HEK293 (cell line): Measurements from ENCODE around the gene TCF3.

Source experiments
- CTCF ChIP-seq: fragments of 450-650 bp; formaldehyde crosslinking; IDR thresholded peaks from 2 replicates; pipeline ENCODE4 v1.5.1; 2016; ENCODE audit warnings: missing biosample characterization, missing genetic modification characterization
- GLI2 ChIP-seq: fragments of 450-650 bp; formaldehyde crosslinking; IDR thresholded peaks from 2 replicates; pipeline ENCODE4; 2017; ENCODE audit warnings: missing biosample characterization, missing genetic modification characterization, low read depth, borderline replicate concordance
- INSM2 ChIP-seq: fragments of 450-650 bp; formaldehyde crosslinking; IDR thresholded peaks from 2 replicates; pipeline ENCODE4 v1.5.1; 2016; ENCODE audit warnings: missing biosample characterization, missing genetic modification characterization
- MEIS1 ChIP-seq: sonication (generic); formaldehyde crosslinking; IDR thresholded peaks from 2 replicates; pipeline ENCODE4 v1.8.1; 2022; ENCODE audit warnings: missing genetic modification reagents, mild to moderate bottlenecking, borderline replicate concordance
- OSR2 ChIP-seq: fragments of 450-650 bp; formaldehyde crosslinking; IDR thresholded peaks from 2 replicates; pipeline ENCODE4 v1.5.1; 2016; ENCODE audit warnings: missing biosample characterization, missing genetic modification characterization
- REST ChIP-seq: fragments of 450-650 bp; formaldehyde crosslinking; IDR thresholded peaks from 2 replicates; pipeline ENCODE4 v1.5.1; 2016; ENCODE audit warnings: missing biosample characterization, missing genetic modification characterization
- ZNF132 ChIP-seq: fragments of 450-650 bp; formaldehyde crosslinking; IDR thresholded peaks from 2 replicates; pipeline ENCODE4 v1.5.1; 2017; ENCODE audit warnings: missing biosample characterization, missing genetic modification characterization, borderline replicate concordance
- ZNF157 ChIP-seq: fragments of 450-650 bp; formaldehyde crosslinking; IDR thresholded peaks from 2 replicates; pipeline ENCODE4 v1.5.1; 2016; ENCODE audit warnings: missing biosample characterization, missing genetic modification characterization
- ZNF214 ChIP-seq: fragments of 450-650 bp; formaldehyde crosslinking; IDR thresholded peaks from 2 replicates; pipeline ENCODE4 v1.5.1; 2017; ENCODE audit warnings: missing biosample characterization, mild to moderate bottlenecking, missing genetic modification characterization, borderline replicate concordance
- ZNF23 ChIP-seq: fragments of 450-650 bp; formaldehyde crosslinking; IDR thresholded peaks from 2 replicates; pipeline ENCODE4 v1.5.1; 2016; ENCODE audit warnings: missing biosample characterization, missing genetic modification characterization, borderline replicate concordance
- ZNF335 ChIP-seq: fragments of 450-650 bp; formaldehyde crosslinking; conservative IDR thresholded peaks from 2 replicates; pipeline ENCODE4 v1.5.1; 2016; ENCODE audit warnings: missing biosample characterization, missing genetic modification characterization
- ZNF555 ChIP-seq: fragments of 450-650 bp; formaldehyde crosslinking; conservative IDR thresholded peaks from 2 replicates; pipeline ENCODE4 v1.5.1; 2017; ENCODE audit warnings: missing biosample characterization, mild to moderate bottlenecking, missing genetic modification characterization, inconsistent platforms
- ZNF561 ChIP-seq: fragments of 450-650 bp; IDR thresholded peaks from 2 replicates; pipeline ENCODE4 v1.5.1; 2018; ENCODE audit warnings: missing biosample characterization, missing genetic modification characterization, borderline replicate concordance
- ZNF658 ChIP-seq: fragments of 450-650 bp; formaldehyde crosslinking; IDR thresholded peaks from 2 replicates; pipeline ENCODE4; 2016; ENCODE audit warnings: missing biosample characterization, missing genetic modification characterization

GRCh38 chr19:1645299-1645698 is 7.1 kb downstream of the TCF3 start:
- TF ChIP-seq GLI2 (tag by site-specific recombination) = no peak
- no peak for TF ChIP-seq ZNF561 (tag by site-specific recombination)
- TF ChIP-seq ZNF23 = no peak
- no peak for TF ChIP-seq MEIS1 (CRISPR knock-in tag)
- no peak for TF ChIP-seq CTCF (tag by site-specific recombination)
- TF ChIP-seq ZNF157 = no peak
- TF ChIP-seq INSM2 = no peak
- no peak for TF ChIP-seq OSR2 (tag by site-specific recombination)
- TF ChIP-seq ZNF658 (tag by site-specific recombination) = no peak
- TF ChIP-seq ZNF335 (tag by site-specific recombination) = no peak
- no peak for TF ChIP-seq ZNF555
- TF ChIP-seq ZNF214 (tag by site-specific recombination) = no peak
- TF ChIP-seq ZNF132 (tag by site-specific recombination) = no peak
- no peak for TF ChIP-seq REST (tag by site-specific recombination)
